ENCODE results near the gene ELMO3.

ELMO3 gene, protein sequence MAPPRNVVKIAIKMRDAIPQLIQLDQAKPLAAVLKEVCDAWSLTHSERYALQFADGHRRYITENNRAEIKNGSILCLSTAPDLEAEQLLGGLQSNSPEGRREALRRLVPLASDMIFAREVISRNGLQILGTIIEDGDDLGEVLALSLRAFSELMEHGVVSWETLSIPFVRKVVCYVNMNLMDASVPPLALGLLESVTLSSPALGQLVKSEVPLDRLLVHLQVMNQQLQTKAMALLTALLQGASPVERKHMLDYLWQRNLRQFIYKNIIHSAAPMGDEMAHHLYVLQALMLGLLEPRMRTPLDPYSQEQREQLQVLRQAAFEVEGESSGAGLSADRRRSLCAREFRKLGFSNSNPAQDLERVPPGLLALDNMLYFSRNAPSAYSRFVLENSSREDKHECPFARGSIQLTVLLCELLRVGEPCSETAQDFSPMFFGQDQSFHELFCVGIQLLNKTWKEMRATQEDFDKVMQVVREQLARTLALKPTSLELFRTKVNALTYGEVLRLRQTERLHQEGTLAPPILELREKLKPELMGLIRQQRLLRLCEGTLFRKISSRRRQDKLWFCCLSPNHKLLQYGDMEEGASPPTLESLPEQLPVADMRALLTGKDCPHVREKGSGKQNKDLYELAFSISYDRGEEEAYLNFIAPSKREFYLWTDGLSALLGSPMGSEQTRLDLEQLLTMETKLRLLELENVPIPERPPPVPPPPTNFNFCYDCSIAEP

DNA sequence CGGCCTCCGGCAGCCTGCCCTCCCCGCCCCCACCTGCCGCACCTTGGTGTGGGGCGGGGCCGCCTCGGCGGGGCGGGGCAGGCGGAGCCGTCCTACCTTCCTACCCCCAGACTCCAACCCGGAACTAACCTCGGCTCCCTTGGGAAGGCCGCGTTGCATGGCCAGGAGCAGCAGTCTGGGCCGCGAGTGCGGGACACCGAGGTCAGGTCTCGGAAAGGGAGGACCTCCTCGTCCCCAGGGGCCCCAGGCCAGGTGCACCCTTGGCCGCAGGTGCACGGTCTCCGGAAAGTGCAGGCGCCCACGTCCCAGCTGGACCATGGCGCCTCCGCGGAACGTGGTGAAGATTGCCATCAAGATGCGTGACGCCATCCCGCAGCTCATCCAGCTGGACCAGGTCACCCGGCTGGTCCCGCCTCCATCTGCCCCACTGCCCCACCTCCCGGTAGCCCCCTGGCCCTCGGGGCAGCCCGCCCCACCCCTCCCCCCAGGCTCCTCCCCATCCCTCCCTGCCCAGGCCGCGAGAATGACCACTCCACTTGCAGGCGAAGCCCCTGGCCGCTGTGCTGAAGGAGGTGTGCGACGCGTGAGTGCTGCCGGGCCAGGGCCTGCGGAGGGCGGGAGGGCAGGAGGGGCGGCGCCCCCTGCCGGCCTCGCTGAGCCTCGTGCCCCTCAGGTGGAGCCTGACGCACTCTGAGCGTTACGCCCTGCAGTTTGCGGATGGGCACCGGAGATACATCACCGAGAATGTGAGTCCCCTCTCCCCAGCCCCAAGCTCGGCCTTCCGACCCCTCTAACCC is at the start of gene ELMO3:
TSS of gene ELMO3 (plus strand) at position 121 of the 797 bp plus-strand sequence. CDS start at position 317, 196 bp downstream.
- Histone ChIP-seq H3K79me2 (ENCODE audit: control insufficient read depth, low read length) (peaks cover 12% of the 10 kb centered on the region), H3K4me3 (ENCODE audit: low read length) (no peak within 1 kb of the TSS), H3F3A (ENCODE audit: control insufficient read depth, insufficient read depth) (no peaks in the 10 kb centered on the region; the same call in 1 of the 2 replicates), H3K36me3 (ENCODE audit: control insufficient read depth, low read length) (peaks cover 89% of the 10 kb centered on the region), H3K9me2 (replicated peaks; ENCODE audit: control insufficient read depth, low read length) (no peaks in the 10 kb centered on the region), H3K9me3 (ENCODE audit: control insufficient read depth, insufficient read depth, low read length) (no peaks in the 10 kb centered on the region), H3K4me2 (ENCODE audit: low read length) (no peak within 1 kb of the TSS), H3K27ac (ENCODE audit: low read depth, low read length) (no peak within 1 kb of the TSS), H4K20me1 (ENCODE audit: control insufficient read depth, insufficient read depth, low read depth, low read length) (peaks cover 3% of the 10 kb centered on the region; the same call in 1 of the 2 replicates), H3K27me3 (ENCODE audit: control insufficient read depth, low read length) (no peaks in the 10 kb centered on the region), H3K4me1 (ENCODE audit: control insufficient read depth, low read length) (no peaks in the 10 kb centered on the region)
- TF ChIP-seq, protein P1, sequence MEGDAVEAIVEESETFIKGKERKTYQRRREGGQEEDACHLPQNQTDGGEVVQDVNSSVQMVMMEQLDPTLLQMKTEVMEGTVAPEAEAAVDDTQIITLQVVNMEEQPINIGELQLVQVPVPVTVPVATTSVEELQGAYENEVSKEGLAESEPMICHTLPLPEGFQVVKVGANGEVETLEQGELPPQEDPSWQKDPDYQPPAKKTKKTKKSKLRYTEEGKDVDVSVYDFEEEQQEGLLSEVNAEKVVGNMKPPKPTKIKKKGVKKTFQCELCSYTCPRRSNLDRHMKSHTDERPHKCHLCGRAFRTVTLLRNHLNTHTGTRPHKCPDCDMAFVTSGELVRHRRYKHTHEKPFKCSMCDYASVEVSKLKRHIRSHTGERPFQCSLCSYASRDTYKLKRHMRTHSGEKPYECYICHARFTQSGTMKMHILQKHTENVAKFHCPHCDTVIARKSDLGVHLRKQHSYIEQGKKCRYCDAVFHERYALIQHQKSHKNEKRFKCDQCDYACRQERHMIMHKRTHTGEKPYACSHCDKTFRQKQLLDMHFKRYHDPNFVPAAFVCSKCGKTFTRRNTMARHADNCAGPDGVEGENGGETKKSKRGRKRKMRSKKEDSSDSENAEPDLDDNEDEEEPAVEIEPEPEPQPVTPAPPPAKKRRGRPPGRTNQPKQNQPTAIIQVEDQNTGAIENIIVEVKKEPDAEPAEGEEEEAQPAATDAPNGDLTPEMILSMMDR (IDR thresholded peaks at IDR 0.05; ENCODE audit: low read depth, low read length, poor library complexity, severe bottlenecking) = no peak
- TF ChIP-seq EZH2phosphoT487 (IDR thresholded peaks at IDR 0.05; ENCODE audit: borderline replicate concordance, low read length) = no peak

DNA sequence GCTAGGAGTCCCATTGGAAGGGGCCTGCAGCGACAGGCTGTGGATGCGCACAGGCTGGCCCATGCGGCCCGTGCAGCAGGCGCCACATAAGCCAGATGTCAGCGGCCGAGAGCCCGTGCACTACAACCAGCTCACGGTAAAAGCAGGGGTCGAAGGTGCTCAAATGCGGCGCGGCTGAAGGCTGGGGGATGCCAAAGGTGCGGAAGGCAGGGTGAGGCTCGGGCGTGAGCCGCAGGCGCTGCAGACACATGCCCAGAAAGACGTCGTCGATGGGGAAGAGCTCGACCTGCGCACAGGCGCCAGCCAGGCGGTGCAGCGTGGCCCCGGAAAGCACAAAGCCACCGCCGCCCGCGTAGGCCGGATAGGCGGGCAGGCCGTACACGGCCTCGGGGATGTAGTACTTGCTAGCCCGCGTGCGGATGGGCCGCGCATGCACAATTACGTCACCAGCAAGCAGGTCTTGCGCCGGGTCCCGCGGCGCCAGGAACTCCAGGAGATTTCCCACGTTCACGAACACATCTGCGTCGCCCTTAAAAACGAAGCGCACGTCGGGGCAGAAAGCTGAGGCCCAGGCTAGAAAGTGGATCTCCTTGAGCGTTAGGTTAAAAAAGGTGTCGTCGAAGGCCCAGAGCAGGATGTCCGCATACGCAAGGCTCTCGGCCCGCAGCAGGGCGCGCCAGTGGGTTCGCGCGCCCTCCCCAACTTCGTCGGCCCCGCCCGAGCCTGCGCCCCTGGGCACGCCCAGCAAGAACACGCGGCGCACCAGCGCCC is 49.5 kb upstream of the ELMO3 start:
- Histone ChIP-seq H3K9me2 (replicated peaks; ENCODE audit: control insufficient read depth, low read length) (no peaks in the 10 kb centered on the region), H3K27me3 (ENCODE audit: control insufficient read depth, low read length) (peaks cover 13% of the 10 kb centered on the region; the same call in 1 of the 2 replicates), H3K4me1 (ENCODE audit: control insufficient read depth, low read length) (0 out of 2 replicates have a peak, but pooled peaks cover 3% of the 10 kb centered on the region), H3F3A (ENCODE audit: control insufficient read depth, insufficient read depth) (no peaks in the 10 kb centered on the region; the same call in 1 of the 2 replicates), H4K20me1 (ENCODE audit: control insufficient read depth, insufficient read depth, low read depth, low read length) (no peaks in the 10 kb centered on the region; the same call in 1 of the 2 replicates), H3K27ac (ENCODE audit: low read depth, low read length) (no peak overlapping the region), H3K79me2 (ENCODE audit: control insufficient read depth, low read length) (no peaks in the 10 kb centered on the region), H3K4me3 (ENCODE audit: low read length) (no peak overlapping the region), H3K36me3 (ENCODE audit: control insufficient read depth, low read length) (peaks cover 24% of the 10 kb centered on the region), H3K4me2 (ENCODE audit: low read length) (no peak overlapping the region), H3K9me3 (ENCODE audit: control insufficient read depth, insufficient read depth, low read length) (no peaks in the 10 kb centered on the region)
- TF ChIP-seq, protein P1 (IDR thresholded peaks at IDR 0.05; ENCODE audit: low read depth, low read length, poor library complexity, severe bottlenecking) = no peak
- no peak for TF ChIP-seq EZH2phosphoT487 (IDR thresholded peaks at IDR 0.05; ENCODE audit: borderline replicate concordance, low read length)
